MM.1S (cell line): ENCODE results near the gene ZNF630.
"Not testable (repeated sequence)": the region's sequence is repeated elsewhere in the genome, so short reads cannot be mapped to it uniquely, and the experiment has no call there.

ENCODE experiments used
- EZH2 ChIP-seq: fragments of 300-600 bp; sonication (generic); optimal IDR thresholded peaks from 2 replicates; pipeline ENCODE3; 2017; ENCODE audit warnings: low read depth, mild to moderate bottlenecking, antibody characterized with exemption, low read length, mixed read lengths
- EZH2phosphoT487 ChIP-seq: fragments of 300-600 bp; sonication (generic); IDR thresholded peaks from 2 replicates; pipeline ENCODE4 v1.6.1; 2018; ENCODE audit warnings: antibody characterized with exemption, low read length
- TF ChIP-seq, protein P1 (sequence below): fragments of 300-600 bp; sonication (generic); IDR thresholded peaks from 2 replicates; pipeline ENCODE4 v1.5.1; 2016; ENCODE audit warnings: antibody characterized with exemption, low read length, mixed read lengths

- TF ChIP-seq, protein P1, sequence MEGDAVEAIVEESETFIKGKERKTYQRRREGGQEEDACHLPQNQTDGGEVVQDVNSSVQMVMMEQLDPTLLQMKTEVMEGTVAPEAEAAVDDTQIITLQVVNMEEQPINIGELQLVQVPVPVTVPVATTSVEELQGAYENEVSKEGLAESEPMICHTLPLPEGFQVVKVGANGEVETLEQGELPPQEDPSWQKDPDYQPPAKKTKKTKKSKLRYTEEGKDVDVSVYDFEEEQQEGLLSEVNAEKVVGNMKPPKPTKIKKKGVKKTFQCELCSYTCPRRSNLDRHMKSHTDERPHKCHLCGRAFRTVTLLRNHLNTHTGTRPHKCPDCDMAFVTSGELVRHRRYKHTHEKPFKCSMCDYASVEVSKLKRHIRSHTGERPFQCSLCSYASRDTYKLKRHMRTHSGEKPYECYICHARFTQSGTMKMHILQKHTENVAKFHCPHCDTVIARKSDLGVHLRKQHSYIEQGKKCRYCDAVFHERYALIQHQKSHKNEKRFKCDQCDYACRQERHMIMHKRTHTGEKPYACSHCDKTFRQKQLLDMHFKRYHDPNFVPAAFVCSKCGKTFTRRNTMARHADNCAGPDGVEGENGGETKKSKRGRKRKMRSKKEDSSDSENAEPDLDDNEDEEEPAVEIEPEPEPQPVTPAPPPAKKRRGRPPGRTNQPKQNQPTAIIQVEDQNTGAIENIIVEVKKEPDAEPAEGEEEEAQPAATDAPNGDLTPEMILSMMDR: not testable (repeated sequence)
- TF ChIP-seq EZH2phosphoT487, EZH2: not testable (repeated sequence)
Measured at GRCh38 chrX:48030641-48031173, 40.7 kb downstream of the ZNF630 start.
